BLaER1 treated with 17β-estradiol and CSF1 and Interleukin-3, amounts not matched to agents 10 nM and 100 nM (cell line): Measurements from ENCODE around the gene USP7.

Experiments used
- H3K27ac ChIP-seq, 11 experiments: shearing (Covaris generic); formaldehyde crosslinking; 2 replicates each; pipeline ENCODE4 v1.8.1; 2022
- H3K27me3 ChIP-seq, 11 experiments: shearing (Covaris generic); formaldehyde crosslinking; 2 replicates each; pipeline ENCODE4 v1.8.1; 2022
- H3K36me3 ChIP-seq, 11 experiments: shearing (Covaris generic); formaldehyde crosslinking; 2 replicates each; pipeline ENCODE4 v1.8.1; 2022
- H3K4me1 ChIP-seq, 10 experiments: shearing (Covaris generic); formaldehyde crosslinking; 2 replicates each; pipeline ENCODE4 v1.8.1; 2022
- H3K4me2 ChIP-seq, 11 experiments: shearing (Covaris generic); formaldehyde crosslinking; 2 replicates each; pipeline ENCODE4 v1.8.1; 2022
- H3K4me3 ChIP-seq, 10 experiments: shearing (Covaris generic); formaldehyde crosslinking; 2 replicates each; pipeline ENCODE4 v1.8.1; 2022
- H3K9ac ChIP-seq, 11 experiments: shearing (Covaris generic); formaldehyde crosslinking; 2 replicates each; pipeline ENCODE4 v1.8.1; 2022
- H3K9me3 ChIP-seq, 11 experiments: shearing (Covaris generic); formaldehyde crosslinking; replicated peaks in 1 of 11; 2 replicates each; pipeline ENCODE4 v1.8.1; 2022
- H4K20me1 ChIP-seq, 11 experiments: shearing (Covaris generic); formaldehyde crosslinking; 2 replicates each; pipeline ENCODE4 v1.8.1; 2022
- Cebpa-rat ChIP-seq, 11 experiments: shearing (Covaris generic); IDR thresholded peaks; 2 replicates each; pipeline ENCODE4 v1.8.1; 2022

USP7 gene

GRCh38 chr16:8889893-8890548, 73.7 kb downstream of the USP7 start:
- H3K4me2 ChIP-seq: peak overlapping the region in 8 of 11 experiments; percentile 6 to 89 (median 76); a peak in 14 of 22 replicates
- peaks cover 62 to 100% (median 99%) of the 10 kb centered on the region in 10 experiments for H3K4me1 ChIP-seq
- no peak overlapping the region for H3K4me3 ChIP-seq
- H3K27me3 ChIP-seq: no peaks in the 10 kb centered on the region
- TF ChIP-seq Cebpa-rat (IDR thresholded peaks at IDR 0.05): no peak
- H3K9ac ChIP-seq: peak overlapping the region in 3 of 11 experiments; percentile 44 to 74 (median 56); a peak in 2 of 22 replicates
- H4K20me1 ChIP-seq: peaks cover 73 to 100% (median 100%) of the 10 kb centered on the region in 11 experiments
- peaks cover 53 to 74% (median 60%) of the 10 kb centered on the region in 11 experiments for H3K36me3 ChIP-seq
- H3K27ac ChIP-seq: peak overlapping the region in 3 of 11 experiments; percentile 74 to 78 (median 78); a peak in 2 of 22 replicates
- no peaks in the 10 kb centered on the region for H3K9me3 ChIP-seq

- Histone ChIP-seq H4K20me1 (peaks cover 65 to 98% (median 94%) of the 10 kb centered on the region in 11 experiments), H3K4me3 (no peak overlapping the region), H3K9ac (peak overlapping the region in 3 of 11 experiments; percentile 11 to 56 (median 44); a peak in 7 of 22 replicates), H3K4me1 (peaks cover 60 to 99% (median 94%) of the 10 kb centered on the region in 10 experiments), H3K27me3 (no peaks in the 10 kb centered on the region), H3K27ac (peak overlapping the region in 4 of 11 experiments; percentile 7 to 41 (median 28); a peak in 5 of 22 replicates), H3K4me2 (peak overlapping the region in 8 of 11 experiments; percentile 31 to 89 (median 76); a peak in 14 of 22 replicates), H3K36me3 (peaks cover 45 to 66% (median 52%) of the 10 kb centered on the region in 11 experiments), H3K9me3 (no peaks in the 10 kb centered on the region)
- TF ChIP-seq Cebpa-rat (IDR thresholded peaks at IDR 0.05): no peak
These were observed 74.5 kb downstream of the USP7 start for GRCh38 chr16:8888951-8889892.

- peaks cover 33 to 54% (median 41%) of the 10 kb centered on the region in 11 experiments; a peak in 21 of 22 replicates for H3K36me3 ChIP-seq
- H3K4me1 ChIP-seq: peaks cover 48 to 90% (median 82%) of the 10 kb centered on the region in 10 experiments
These were observed 75.7 kb downstream of the USP7 start for GRCh38 chr16:8887952-8888560.

GRCh38 chr16:8887431-8887765, 76.3 kb downstream of the USP7 start:
- TF ChIP-seq Cebpa-rat (IDR thresholded peaks at IDR 0.05): no peak
- Histone ChIP-seq H3K36me3 (peaks cover 31 to 48% (median 40%) of the 10 kb centered on the region in 11 experiments; a peak in 21 of 22 replicates), H3K4me1 (peaks cover 41 to 85% (median 77%) of the 10 kb centered on the region in 10 experiments), H3K9me3 (no peaks in the 10 kb centered on the region), H3K4me3 (no peak overlapping the region), H4K20me1 (peaks cover 47 to 83% (median 76%) of the 10 kb centered on the region in 11 experiments; a peak in 21 of 22 replicates), H3K27ac (no peak overlapping the region), H3K9ac (no peak overlapping the region), H3K27me3 (no peaks in the 10 kb centered on the region), H3K4me2 (peak overlapping the region in 7 of 11 experiments; percentile 52 to 87 (median 66); a peak in 10 of 22 replicates)

More at GRCh38 chr16:8887952-8888560, 75.7 kb downstream of the USP7 start:
- Histone ChIP-seq H3K27me3 (no peaks in the 10 kb centered on the region), H3K27ac (peak overlapping the region in 2 of 11 experiments; percentile 0 to 7; a peak in 1 of 22 replicates), H3K9ac (peak overlapping the region in 3 of 11 experiments; percentile 31 to 44 (median 35); a peak in 3 of 22 replicates), H4K20me1 (peaks cover 54 to 90% (median 82%) of the 10 kb centered on the region in 11 experiments; a peak in 21 of 22 replicates), H3K4me2 (peak overlapping the region in 6 of 11 experiments; percentile 67 to 89 (median 80); a peak in 8 of 22 replicates), H3K9me3 (no peaks in the 10 kb centered on the region), H3K4me3 (no peak overlapping the region)
- no peak for TF ChIP-seq Cebpa-rat (IDR thresholded peaks at IDR 0.05)

- peak overlapping the region in 6 of 11 experiments; percentile 15 to 56 (median 38); a peak in 6 of 22 replicates for H3K9ac ChIP-seq
- TF ChIP-seq Cebpa-rat (IDR thresholded peaks at IDR 0.05): no peak
- peaks cover 36 to 85% (median 75%) of the 10 kb centered on the region in 10 experiments for H3K4me1 ChIP-seq
- H3K4me2 ChIP-seq: peak overlapping the region; percentile 45 to 80 (median 66)
- H3K27ac ChIP-seq: no peak overlapping the region
- H3K4me3 ChIP-seq: no peak overlapping the region
- H3K9me3 ChIP-seq: no peaks in the 10 kb centered on the region
- peaks cover 41 to 77% (median 70%) of the 10 kb centered on the region in 11 experiments; a peak in 21 of 22 replicates for H4K20me1 ChIP-seq
- peaks cover 31 to 47% (median 39%) of the 10 kb centered on the region in 11 experiments; a peak in 21 of 22 replicates for H3K36me3 ChIP-seq
- no peaks in the 10 kb centered on the region for H3K27me3 ChIP-seq
These were observed 76.9 kb downstream of the USP7 start for GRCh38 chr16:8886593-8887430.

- TF ChIP-seq Cebpa-rat (IDR thresholded peaks at IDR 0.05): no peak
- Histone ChIP-seq H3K9me3 (no peaks in the 10 kb centered on the region), H3K4me1 (peaks cover 27 to 82% (median 68%) of the 10 kb centered on the region in 10 experiments), H4K20me1 (peaks cover 32 to 69% (median 61%) of the 10 kb centered on the region in 11 experiments; a peak in 21 of 22 replicates), H3K27me3 (no peaks in the 10 kb centered on the region), H3K9ac (peak overlapping the region in 9 of 11 experiments; percentile 13 to 56 (median 40); a peak in 8 of 22 replicates), H3K4me2 (peak overlapping the region; percentile 45 to 80 (median 66)), H3K4me3 (no peak overlapping the region), H3K36me3 (peaks cover 26 to 39% (median 34%) of the 10 kb centered on the region in 11 experiments; a peak in 21 of 22 replicates), H3K27ac (peak overlapping the region in 1 of 11 experiments; percentile 4; a peak in 1 of 22 replicates)
These were observed 77.8 kb downstream of the USP7 start for GRCh38 chr16:8885674-8886592.
